KMS-11 (cell line): ENCODE measurements around the gene CBLB.

ENCODE experiments used
- H2AFZ ChIP-seq: fragments of 200-600 bp; sonication (generic); 2 replicates; pipeline ENCODE4 v1.6.1; 2016; ENCODE audit warnings: antibody characterized with exemption, mixed run types, low read depth
- H3K27ac ChIP-seq: fragments of 200-600 bp; sonication (generic); 2 replicates; pipeline ENCODE4 v1.6.1; 2016; ENCODE audit warnings: mild to moderate bottlenecking, mixed run types
- H3K27me3 ChIP-seq: fragments of 200-600 bp; sonication (generic); 2 replicates; pipeline ENCODE4 v1.6.1; 2017; ENCODE audit warnings: mild to moderate bottlenecking, low read depth, mixed run types, moderate library complexity; ENCODE audit not compliant: insufficient read depth
- H3K36me3 ChIP-seq: fragments of 200-600 bp; sonication (generic); 2 replicates; pipeline ENCODE4 v1.6.1; 2017; ENCODE audit warnings: mild to moderate bottlenecking, mixed run types; ENCODE audit not compliant: insufficient read depth
- H3K4me1 ChIP-seq: fragments of 200-600 bp; sonication (generic); 2 replicates; pipeline ENCODE4 v1.6.1; 2016; ENCODE audit warnings: mild to moderate bottlenecking, low read depth, mixed run types; ENCODE audit not compliant: poor library complexity, severe bottlenecking
- H3K4me2 ChIP-seq: fragments of 200-600 bp; sonication (generic); 2 replicates; pipeline ENCODE4 v1.7.0; 2016; ENCODE audit warnings: mild to moderate bottlenecking, mixed run types
- H3K4me3 ChIP-seq: fragments of 200-600 bp; sonication (generic); IDR thresholded peaks from 2 replicates; pipeline ENCODE4 v1.6.1; 2017; ENCODE audit warnings: low read depth, low read length, mixed read lengths; ENCODE audit not compliant: insufficient read depth
- H3K79me2 ChIP-seq: fragments of 200-600 bp; sonication (generic); 2 replicates; pipeline ENCODE4 v1.6.1; 2016; ENCODE audit warnings: low read depth, mixed run types; ENCODE audit not compliant: insufficient read depth
- H3K9ac ChIP-seq: fragments of 200-600 bp; sonication (generic); 2 replicates; pipeline ENCODE4 v1.6.1; 2016; ENCODE audit warnings: mild to moderate bottlenecking, mixed run types
- H4K20me1 ChIP-seq: fragments of 200-600 bp; sonication (generic); 2 replicates; pipeline ENCODE4 v1.6.1; 2016; ENCODE audit warnings: mild to moderate bottlenecking, mixed run types; ENCODE audit not compliant: insufficient read depth
- TF ChIP-seq, protein P1 (sequence below): fragments of 200-600 bp; sonication (generic); conservative IDR thresholded peaks from 2 replicates; pipeline ENCODE4 v1.6.1; 2017; ENCODE audit warnings: low read depth, mild to moderate bottlenecking, antibody characterized with exemption, low read length, moderate library complexity, mixed read lengths

The CBLB gene

DNA sequence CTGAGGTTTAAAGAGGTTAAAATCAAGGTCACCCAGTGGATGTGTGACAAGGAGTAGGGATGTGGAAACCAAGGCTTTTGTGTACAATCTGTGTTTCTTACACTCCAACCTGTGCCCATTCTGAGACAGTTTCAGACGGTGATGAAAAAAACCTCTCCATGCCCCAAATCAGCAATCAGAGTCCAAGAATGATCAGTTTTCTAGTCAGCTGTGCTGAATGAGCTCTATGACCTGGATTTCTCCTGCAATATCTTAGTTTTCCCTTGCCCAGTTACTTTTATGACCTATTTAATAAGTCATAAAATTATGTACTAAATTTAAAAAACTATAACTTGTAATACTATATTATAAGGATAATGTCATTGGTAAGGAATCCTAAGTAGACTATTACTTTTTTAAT is 37.5 kb upstream of the CBLB start:
- Histone ChIP-seq H2AFZ (no peak overlapping the region), H3K9ac (no peak overlapping the region), H3K27ac (no peak overlapping the region), H3K4me2 (no peak overlapping the region), H3K79me2 (no peaks in the 10 kb centered on the region), H3K4me3 (no peak overlapping the region), H3K4me1 (peaks cover 7% of the 10 kb centered on the region), H4K20me1 (no peaks in the 10 kb centered on the region), H3K27me3 (no peaks in the 10 kb centered on the region), H3K36me3 (no peaks in the 10 kb centered on the region)
- TF ChIP-seq, protein P1, sequence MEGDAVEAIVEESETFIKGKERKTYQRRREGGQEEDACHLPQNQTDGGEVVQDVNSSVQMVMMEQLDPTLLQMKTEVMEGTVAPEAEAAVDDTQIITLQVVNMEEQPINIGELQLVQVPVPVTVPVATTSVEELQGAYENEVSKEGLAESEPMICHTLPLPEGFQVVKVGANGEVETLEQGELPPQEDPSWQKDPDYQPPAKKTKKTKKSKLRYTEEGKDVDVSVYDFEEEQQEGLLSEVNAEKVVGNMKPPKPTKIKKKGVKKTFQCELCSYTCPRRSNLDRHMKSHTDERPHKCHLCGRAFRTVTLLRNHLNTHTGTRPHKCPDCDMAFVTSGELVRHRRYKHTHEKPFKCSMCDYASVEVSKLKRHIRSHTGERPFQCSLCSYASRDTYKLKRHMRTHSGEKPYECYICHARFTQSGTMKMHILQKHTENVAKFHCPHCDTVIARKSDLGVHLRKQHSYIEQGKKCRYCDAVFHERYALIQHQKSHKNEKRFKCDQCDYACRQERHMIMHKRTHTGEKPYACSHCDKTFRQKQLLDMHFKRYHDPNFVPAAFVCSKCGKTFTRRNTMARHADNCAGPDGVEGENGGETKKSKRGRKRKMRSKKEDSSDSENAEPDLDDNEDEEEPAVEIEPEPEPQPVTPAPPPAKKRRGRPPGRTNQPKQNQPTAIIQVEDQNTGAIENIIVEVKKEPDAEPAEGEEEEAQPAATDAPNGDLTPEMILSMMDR, result no peak

DNA sequence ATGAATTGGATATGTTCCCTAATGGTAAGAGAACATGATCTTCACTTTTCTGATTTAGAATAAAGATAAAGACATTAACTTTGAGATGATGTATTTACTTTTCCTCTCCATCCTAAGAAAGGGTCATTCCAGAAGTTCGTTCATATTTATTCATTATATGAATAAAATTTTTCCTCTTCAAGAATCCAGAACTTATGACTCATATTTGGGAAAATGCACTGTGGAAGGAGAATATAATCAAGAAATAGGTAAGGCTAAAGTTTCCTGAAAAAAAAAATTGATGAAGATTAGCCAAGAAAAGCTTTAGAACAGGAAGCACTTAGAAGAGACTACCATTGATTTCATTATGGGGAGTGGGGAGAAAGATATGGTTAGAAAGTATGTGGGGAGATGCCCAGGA is 36.5 kb upstream of the CBLB start:
- H3K27ac ChIP-seq, result no peak overlapping the region
- no peaks in the 10 kb centered on the region for H3K79me2 ChIP-seq
- H3K4me3 ChIP-seq, result no peak overlapping the region
- no peak overlapping the region for H3K4me2 ChIP-seq
- no peaks in the 10 kb centered on the region for H3K27me3 ChIP-seq
- TF ChIP-seq, protein P1, result no peak
- no peak overlapping the region for H3K9ac ChIP-seq
- peaks cover 7% of the 10 kb centered on the region for H3K4me1 ChIP-seq
- no peaks in the 10 kb centered on the region for H3K36me3 ChIP-seq
- H4K20me1 ChIP-seq, result no peaks in the 10 kb centered on the region
- no peak overlapping the region for H2AFZ ChIP-seq

DNA sequence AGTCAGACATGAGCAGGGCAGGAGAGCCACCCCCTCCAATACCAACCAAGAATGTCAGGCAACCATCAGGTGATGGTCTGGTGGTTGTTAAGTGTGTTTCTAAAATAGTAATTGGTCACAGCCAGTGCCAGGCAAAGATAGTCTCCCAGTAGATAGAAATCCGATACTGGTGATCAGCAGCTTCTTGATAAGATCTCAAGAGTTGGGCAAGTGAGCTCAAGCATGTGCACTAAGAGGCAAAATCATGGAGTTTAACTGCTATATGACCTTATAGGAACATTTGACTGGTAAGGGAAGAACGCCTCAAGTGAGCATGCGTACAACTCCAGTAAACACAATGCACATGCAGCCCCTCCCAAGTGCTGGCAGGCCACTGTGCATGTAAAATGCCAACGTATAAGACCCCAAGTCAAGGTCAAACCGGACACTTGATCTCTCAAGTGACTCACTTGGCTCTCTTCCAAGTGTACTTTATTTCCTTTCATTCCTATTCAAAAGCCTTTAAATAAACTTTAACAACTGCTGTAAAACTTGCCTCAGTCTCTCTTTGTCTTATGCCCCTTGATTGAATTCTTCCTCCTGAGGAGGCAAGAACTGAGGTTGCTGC is 36.0 kb upstream of the CBLB start:
- Histone ChIP-seq H3K79me2 (no peaks in the 10 kb centered on the region), H3K27ac (no peak overlapping the region), H3K36me3 (no peaks in the 10 kb centered on the region), H2AFZ (no peak overlapping the region), H4K20me1 (no peaks in the 10 kb centered on the region), H3K4me2 (no peak overlapping the region), H3K4me1 (peaks cover 7% of the 10 kb centered on the region), H3K27me3 (no peaks in the 10 kb centered on the region), H3K9ac (no peak overlapping the region), H3K4me3 (no peak overlapping the region)
- TF ChIP-seq, protein P1, result no peak

DNA sequence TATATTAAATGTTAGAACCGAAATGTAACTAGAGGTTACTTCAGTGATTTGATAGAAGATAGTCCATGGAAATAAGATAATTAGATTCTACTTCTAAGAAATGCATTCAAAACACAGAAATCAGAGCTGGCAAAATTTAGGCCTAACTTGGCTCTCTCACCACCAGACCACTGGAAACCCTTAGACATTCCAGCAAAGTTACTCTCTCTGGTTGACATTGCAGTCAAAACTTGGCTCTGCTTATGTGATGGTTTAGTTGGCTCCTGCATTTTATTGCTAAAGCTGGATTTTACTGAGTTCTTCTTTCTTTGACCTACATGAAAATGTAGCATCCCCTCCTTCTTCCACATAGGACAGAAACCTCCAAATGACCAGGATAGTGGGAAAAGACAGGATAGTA is 35.4 kb upstream of the CBLB start:
- H3K27me3 ChIP-seq, result no peaks in the 10 kb centered on the region
- no peaks in the 10 kb centered on the region for H3K36me3 ChIP-seq
- H4K20me1 ChIP-seq, result no peaks in the 10 kb centered on the region
- no peak overlapping the region for H2AFZ ChIP-seq
- H3K4me1 ChIP-seq, result peaks cover 7% of the 10 kb centered on the region
- no peak overlapping the region for H3K4me3 ChIP-seq
- H3K4me2 ChIP-seq, result no peak overlapping the region
- H3K79me2 ChIP-seq, result no peaks in the 10 kb centered on the region
- no peak overlapping the region for H3K9ac ChIP-seq
- TF ChIP-seq, protein P1, result no peak
- H3K27ac ChIP-seq, result no peak overlapping the region
